ENCODE measurements around the gene KCNJ12. TPM values are rescaled to one million over a fixed set of nuclear protein-coding genes. Genes with fewer than 3 reads are reported as not detected.

KCNJ12 gene
- total RNA-seq, 2 donors from 2014 or later = 0.05 TPM; not detected in 1

DNA sequence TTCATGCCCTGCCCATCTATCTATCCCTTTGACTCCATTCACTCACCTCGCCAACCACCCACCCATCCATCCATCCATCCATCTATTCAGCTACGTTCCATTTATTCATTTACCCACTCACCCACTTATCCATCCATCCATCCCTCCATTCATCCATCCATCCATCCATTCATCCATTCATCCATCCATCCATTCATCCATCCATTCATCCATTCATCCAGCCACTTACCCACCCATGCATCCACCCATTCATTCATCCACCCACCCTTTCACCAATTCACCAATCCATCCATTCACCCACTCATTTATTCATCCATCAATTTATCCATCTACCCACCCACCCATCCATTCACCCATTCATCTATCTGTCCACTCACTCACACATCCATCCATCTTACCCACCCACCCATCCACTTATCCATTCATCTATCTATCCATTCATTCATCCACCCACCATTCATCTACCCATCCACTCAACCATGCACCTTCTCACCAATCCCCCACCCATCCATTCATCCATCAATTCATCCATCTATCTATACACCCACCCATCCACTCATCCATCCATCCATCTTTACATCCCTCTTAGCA, 19.5 kb upstream of the KCNJ12 start:
- Mint-ChIP-seq H3K4me1 (no peaks in the 10 kb centered on the region), H3K27me3 (no peaks in the 10 kb centered on the region), H3K27ac (no peak overlapping the region), H3K9me3 (no peaks in the 10 kb centered on the region), H3K36me3 (ENCODE audit: low read depth) (no peaks in the 10 kb centered on the region), H3K4me3 (no peak overlapping the region)
- no peak for ATAC-seq (replicated peaks)

DNA sequence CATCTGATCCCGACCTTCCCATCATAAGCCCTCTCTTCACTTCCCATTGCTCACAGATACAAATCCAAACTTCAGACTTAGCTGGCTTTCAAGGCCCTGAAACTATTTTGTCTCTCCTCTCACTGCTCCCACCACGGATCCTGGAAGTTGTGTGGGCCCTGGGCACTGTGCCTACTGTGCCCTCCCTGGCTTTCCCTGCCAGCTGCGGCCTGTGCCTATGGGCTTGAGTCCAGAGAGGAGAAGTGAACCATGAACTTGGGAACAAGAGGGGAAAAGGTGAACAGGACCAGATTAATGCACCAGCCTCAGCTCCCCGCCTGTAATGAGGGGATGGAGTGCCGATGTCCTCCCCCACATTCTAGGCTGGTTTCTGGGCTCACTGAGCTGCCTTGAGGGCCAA, 18.9 kb upstream of the KCNJ12 start:
- H3K27me3 Mint-ChIP-seq = no peaks in the 10 kb centered on the region
- no peaks in the 10 kb centered on the region for H3K9me3 Mint-ChIP-seq
- H3K36me3 Mint-ChIP-seq (ENCODE audit: low read depth) = no peaks in the 10 kb centered on the region
- no peaks in the 10 kb centered on the region for H3K4me1 Mint-ChIP-seq
- H3K4me3 Mint-ChIP-seq = no peak overlapping the region
- no peak for ATAC-seq (replicated peaks)
- H3K27ac Mint-ChIP-seq = no peak overlapping the region

DNA sequence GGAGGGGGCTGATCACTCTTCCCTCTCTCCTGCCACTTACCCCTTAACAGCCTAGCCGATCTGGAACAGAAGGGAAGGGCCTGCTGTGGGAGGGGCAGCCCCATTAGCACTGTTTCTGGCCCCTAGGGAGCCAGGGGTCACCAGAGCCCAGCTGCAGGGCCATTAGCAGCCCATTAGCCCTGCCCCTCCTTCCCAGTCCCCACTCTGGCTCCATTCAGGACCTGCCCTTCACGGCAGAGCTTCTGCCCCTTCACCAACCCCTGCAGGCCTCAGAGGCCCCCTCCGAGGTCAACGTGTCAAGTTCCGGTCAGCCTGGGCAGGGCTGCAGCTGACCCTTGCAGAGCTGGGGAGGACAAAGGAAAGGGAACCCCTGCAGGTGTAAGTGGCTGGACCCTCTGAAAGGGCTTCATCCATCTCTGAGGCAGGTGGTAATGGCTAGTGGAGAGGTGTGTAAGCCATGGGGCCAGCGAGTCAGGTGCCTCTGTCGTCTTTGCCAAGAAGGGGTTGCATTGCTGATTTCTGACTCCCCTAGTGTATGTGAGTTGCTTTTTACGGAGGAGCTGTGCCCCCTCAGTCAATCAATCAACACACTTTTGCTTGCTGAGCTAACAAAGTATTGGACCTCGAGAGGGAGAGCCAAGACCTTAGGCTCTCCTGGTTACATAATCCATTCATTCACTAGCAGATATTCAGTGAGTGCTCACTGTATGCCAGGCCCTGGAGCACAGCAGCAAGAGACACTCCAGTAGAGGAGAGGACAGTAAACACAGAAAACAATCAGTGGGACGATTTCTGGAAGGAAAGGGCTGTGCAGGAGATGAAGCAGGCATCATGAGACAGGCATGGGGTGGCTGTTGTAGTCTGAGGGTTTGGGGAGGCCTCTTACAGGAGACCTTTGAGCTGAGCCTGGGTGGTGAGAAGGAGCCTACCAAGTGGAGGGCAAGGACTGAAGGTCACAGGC, 18.2 kb upstream of the KCNJ12 start:
- ATAC-seq (replicated peaks) = no peak
- no peak overlapping the region for H3K27ac Mint-ChIP-seq

DNA sequence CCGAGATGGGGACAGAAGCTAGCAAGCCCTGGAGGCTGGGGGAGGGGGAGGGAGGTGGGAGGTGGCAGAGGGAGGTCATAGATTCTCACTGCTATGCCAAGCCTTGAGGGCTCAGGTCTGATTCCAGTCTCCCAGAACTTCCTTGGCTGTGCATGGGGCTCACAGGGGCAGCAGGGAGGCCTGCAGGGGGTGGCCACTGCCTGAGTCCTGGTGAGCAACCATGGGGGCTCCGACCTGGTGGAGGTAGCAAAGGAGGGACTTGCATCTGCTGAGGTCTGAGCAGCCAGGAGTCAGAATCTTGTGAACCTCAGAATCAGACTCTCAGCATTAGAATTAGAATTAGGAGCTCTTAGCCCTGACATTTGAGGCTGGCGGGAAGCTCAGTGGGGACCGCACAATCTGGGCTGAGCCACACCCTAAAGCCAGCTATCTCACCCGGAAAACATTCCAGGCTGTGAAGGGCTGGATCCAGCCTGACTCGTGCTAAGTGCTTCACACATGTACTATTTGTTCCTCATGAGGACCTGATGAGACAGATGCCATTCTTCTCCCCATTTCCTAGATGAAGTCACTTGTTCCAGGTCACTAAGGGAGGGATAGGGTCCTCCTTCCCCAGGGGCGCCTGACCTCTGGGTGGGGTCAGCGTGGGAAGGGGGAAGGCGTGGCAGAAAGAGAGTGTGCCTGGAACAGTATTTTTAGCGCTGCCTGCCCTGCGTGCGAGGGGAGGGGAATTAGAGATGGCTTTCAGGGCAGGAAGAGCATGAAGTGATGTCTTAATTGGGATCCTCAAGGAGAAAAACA, 17.3 kb upstream of the KCNJ12 start:
- Mint-ChIP-seq H3K27ac (no peak overlapping the region), H3K4me1 (no peaks in the 10 kb centered on the region), H3K4me3 (no peak overlapping the region), H3K9me3 (no peaks in the 10 kb centered on the region), H3K36me3 (ENCODE audit: low read depth) (no peaks in the 10 kb centered on the region), H3K27me3 (no peaks in the 10 kb centered on the region)
- no peak for ATAC-seq (replicated peaks)

More for the DNA sequence above, 18.2 kb upstream of the KCNJ12 start:
- no peaks in the 10 kb centered on the region for H3K36me3 Mint-ChIP-seq (ENCODE audit: low read depth)
- no peaks in the 10 kb centered on the region for H3K9me3 Mint-ChIP-seq
- no peaks in the 10 kb centered on the region for H3K27me3 Mint-ChIP-seq
- H3K4me3 Mint-ChIP-seq = no peak overlapping the region
- no peaks in the 10 kb centered on the region for H3K4me1 Mint-ChIP-seq

DNA sequence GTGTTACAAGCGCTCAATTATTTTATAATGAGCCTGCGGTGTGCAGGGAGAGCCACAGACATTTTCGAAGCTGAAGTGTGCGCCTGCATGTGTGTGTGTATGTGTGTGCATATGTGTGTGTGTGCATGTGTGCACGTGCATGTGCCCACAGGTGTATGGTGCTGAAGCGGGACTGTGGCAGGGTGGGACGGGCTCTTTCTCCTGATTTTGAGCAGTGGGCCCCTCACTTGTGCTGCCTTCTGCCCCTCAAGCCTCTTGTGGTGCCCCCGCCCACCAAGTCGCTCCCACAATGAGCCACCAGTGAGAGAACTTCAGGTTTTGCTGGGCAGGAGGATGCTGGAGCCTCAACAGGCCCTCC, 16.7 kb upstream of the KCNJ12 start:
- Mint-ChIP-seq H3K4me3 (no peak overlapping the region), H3K36me3 (ENCODE audit: low read depth) (no peaks in the 10 kb centered on the region), H3K27me3 (no peaks in the 10 kb centered on the region), H3K4me1 (no peaks in the 10 kb centered on the region), H3K27ac (no peak overlapping the region), H3K9me3 (no peaks in the 10 kb centered on the region)
- ATAC-seq (replicated peaks) = no peak

DNA sequence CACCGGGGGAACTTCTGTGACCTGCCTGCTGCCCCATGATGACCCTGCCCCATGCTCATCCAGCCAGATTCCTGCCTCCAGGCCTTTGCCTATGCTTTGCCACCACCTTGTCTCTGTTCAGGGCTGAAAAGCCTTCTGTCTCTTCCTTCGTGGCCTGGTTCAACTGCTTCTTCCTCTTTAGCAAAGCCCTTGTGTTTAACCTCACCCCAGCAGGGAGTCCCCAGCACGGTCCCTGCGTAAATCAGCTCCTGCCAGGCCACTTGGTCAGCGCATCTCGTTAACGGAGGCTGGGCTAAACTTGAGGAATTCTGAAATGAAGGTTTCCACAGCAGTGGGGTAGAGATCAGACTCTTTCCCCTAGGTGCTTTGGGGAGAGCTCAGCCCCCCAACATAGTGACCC, 16.1 kb upstream of the KCNJ12 start:
- Mint-ChIP-seq H3K9me3 (no peaks in the 10 kb centered on the region), H3K36me3 (ENCODE audit: low read depth) (no peaks in the 10 kb centered on the region), H3K4me3 (no peak overlapping the region), H3K27ac (no peak overlapping the region), H3K27me3 (no peaks in the 10 kb centered on the region), H3K4me1 (no peaks in the 10 kb centered on the region)
- no peak for ATAC-seq (replicated peaks)

DNA sequence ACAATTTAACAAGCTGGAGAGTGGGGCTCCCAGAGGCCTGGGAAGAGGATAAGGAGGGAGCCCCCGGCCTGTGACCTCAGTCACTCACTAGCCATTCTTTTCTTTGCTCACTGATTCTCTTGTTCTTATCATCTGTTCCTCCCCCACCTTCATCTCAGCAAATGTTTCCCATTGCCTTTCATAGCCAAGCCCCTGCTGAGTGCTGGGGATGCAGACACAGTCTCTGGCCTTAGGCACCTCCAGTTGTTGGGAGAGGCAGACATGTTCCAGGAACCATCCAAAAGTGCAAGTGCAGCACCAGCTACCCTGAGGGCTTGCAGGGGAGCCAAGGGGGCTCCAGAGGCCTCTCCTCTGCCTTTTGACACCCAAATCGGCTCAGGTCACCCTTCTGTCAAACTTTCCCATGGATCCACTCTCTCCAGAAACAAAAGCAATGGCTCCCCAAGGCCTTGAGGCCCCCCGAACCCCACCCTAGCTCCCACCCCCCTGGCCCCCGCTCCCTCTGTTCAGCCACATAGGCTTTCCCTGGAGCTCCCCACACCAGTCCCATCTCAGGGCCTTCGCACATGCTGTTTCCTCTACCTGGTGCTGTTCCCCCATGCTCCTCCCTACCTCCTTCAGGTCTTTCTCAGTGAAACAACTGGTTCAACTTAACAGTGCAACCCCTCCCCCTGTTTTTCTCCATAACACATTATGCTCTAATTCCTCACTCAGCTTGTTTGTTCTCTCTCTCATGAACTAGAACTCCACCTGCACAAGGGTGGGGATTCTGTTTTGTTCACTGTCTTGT, 14.9 kb upstream of the KCNJ12 start:
- Mint-ChIP-seq H3K9me3 (no peaks in the 10 kb centered on the region), H3K4me1 (no peaks in the 10 kb centered on the region), H3K27ac (no peak overlapping the region), H3K27me3 (no peaks in the 10 kb centered on the region), H3K36me3 (ENCODE audit: low read depth) (no peaks in the 10 kb centered on the region), H3K4me3 (no peak overlapping the region)
- ATAC-seq (replicated peaks) = no peak

DNA sequence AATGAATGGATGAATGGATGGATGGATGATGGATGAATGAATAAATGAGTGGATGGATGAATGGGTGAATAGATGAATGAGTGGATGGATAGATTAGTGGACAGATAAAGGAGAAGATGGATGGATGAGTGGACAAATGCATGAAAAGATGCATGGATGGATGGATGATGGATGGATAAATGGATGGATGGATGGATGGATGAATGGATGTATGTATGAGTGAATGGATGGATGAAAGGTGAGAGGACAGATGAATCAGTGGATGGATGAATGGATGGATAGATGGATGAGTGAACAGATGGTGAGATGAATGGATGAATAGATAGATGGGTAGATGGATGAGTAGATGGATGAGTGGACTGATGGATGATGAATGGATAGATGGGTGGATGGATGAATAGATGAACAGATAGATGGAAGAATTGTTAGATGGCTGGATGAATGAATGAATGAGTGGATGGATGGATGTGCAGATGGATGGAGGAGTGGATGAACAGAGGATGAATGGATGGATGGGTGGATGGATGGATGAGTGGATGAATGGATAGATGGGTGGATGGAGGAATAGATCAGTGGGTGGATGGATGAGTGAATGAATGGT, 13.7 kb upstream of the KCNJ12 start:
- Mint-ChIP-seq H3K9me3 (no peaks in the 10 kb centered on the region), H3K27me3 (no peaks in the 10 kb centered on the region), H3K27ac (no peak overlapping the region), H3K36me3 (ENCODE audit: low read depth) (no peaks in the 10 kb centered on the region), H3K4me1 (no peaks in the 10 kb centered on the region), H3K4me3 (no peak overlapping the region)
- no peak for ATAC-seq (replicated peaks)

DNA sequence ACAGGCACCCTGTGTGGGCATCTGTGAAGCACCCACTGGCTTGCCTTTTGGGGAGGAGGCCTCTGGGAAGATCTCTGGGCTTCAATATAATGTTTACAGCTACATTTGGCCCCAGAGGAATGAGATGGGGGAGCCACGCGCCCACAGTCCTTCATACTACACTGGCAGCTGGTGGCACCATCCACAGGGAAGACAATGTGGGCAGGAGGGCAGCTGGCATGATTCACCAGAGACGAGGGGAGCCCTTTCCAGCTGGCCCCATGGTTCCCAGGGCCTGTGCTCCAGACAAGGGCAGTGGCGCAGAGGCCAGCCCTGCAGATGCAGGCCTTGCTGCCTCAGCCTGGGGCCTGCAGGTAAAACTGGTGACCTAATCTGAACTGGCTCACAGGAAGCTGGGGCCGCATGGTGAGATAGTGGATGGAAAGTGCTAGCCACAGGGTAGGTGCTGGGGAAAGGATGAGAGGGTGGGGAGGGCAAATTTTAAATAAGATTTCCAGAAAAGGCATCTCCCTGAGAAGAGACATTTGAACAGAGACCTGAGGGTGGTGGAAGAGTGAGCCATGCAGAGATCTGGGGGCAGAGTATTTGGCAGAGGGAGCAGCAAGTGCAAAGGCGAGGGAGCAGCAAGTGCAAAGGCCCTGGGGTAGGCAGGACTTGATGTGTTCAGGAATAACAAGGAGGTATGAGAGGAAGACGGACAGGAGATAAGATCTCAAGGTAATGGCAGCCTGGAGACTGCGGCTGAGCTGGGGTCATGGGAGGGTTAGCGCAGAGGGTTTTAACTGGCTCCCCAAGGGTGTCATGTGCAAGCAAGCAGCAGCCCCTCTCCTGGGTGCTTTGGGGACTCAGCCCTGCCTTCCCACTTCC, 12.1 kb upstream of the KCNJ12 start:
- H3K9me3 Mint-ChIP-seq = no peaks in the 10 kb centered on the region
- no peaks in the 10 kb centered on the region for H3K36me3 Mint-ChIP-seq (ENCODE audit: low read depth)
- H3K27ac Mint-ChIP-seq = no peak overlapping the region
- H3K4me3 Mint-ChIP-seq = no peak overlapping the region
- H3K27me3 Mint-ChIP-seq = peaks cover 5% of the 10 kb centered on the region
- no peak for ATAC-seq (replicated peaks)
- H3K4me1 Mint-ChIP-seq = no peaks in the 10 kb centered on the region

DNA sequence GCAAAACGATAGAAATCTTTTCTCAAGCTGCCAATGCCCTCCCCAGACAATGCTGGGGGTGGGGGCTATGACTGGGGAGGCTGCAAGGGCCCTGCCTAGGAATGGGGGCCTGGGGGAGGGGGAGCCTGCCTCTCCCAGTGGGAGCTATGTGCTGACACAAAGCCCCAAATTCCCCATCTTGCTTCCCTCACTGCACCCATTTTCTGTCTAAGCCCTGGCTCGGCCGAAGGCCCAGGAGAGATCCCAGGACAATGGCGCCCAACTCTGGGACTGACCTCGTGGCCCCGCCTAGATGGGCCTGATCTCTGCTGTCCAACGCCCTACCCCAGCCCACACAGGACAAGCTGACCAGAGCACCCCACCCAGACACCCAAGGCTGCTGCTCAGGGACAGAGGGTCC, 11.1 kb upstream of the KCNJ12 start:
- Mint-ChIP-seq H3K4me3 (no peak overlapping the region), H3K36me3 (ENCODE audit: low read depth) (no peaks in the 10 kb centered on the region), H3K27me3 (peaks cover 5% of the 10 kb centered on the region), H3K9me3 (no peaks in the 10 kb centered on the region), H3K27ac (no peak overlapping the region), H3K4me1 (no peaks in the 10 kb centered on the region)
- no peak for ATAC-seq (replicated peaks)

DNA sequence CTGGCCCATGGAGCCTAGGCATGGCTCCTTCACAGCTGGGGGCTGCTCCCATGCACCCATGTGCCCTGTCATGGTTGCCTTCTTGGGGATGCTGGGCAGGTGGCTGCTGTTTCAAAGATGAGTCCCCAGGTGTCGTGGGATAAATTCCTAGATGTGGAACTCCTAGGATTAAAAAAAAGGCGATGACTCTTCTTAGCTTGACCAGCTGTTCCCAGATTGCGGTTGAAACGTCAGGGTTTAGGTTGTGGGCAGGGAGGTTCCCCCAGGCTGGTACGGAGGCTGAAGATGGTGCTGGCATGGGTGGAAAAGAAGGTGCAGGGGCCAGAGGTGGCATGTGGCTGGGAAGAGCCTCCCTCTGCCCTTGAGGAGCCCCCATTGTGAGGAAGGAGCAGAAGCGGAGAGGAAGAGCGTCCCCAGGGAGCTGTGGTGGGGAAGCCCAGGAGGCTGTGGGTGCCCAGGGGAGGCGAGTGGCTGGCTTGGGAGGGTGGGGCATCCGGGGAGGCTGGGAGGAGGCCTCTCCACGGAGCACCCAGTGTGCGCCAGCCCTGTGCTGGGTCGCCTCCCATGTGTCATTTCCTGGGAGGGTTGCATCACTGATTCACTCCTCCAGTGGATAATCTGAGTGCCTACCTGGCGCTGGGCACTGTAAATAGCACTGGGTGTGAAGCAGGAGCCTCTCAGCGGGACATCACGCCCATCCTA, 7.5 kb upstream of the KCNJ12 start:
- H3K4me3 Mint-ChIP-seq = no peak overlapping the region
- no peaks in the 10 kb centered on the region for H3K36me3 Mint-ChIP-seq (ENCODE audit: low read depth)
- H3K4me1 Mint-ChIP-seq = no peaks in the 10 kb centered on the region
- ATAC-seq (replicated peaks) = peak; percentile 45
- no peaks in the 10 kb centered on the region for H3K9me3 Mint-ChIP-seq
- no peak overlapping the region for H3K27ac Mint-ChIP-seq
- H3K27me3 Mint-ChIP-seq = peaks cover 10% of the 10 kb centered on the region

DNA sequence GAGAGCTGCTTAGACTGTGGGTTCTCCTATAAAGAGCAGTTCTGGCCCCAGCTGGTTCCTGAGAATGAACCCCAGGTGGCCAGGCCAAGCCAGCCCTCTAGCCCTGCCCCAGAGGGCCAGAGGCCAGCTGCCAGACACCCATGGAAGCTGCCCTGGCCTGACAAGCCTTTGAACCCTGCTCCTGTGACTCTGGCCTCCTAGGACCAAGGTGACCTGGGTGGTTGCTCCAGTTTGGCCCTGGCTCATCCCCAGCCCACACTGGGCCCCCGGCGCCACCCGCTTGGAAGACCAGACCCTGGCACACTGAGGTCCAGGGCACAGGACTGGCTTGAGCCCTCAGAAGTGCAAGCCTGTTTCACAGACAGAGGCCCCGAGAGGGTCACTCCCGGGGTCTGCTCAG, 6.8 kb upstream of the KCNJ12 start:
- ATAC-seq (replicated peaks) = no peak
- Mint-ChIP-seq H3K36me3 (ENCODE audit: low read depth) (no peaks in the 10 kb centered on the region), H3K4me3 (no peak overlapping the region), H3K27ac (no peak overlapping the region), H3K27me3 (peaks cover 10% of the 10 kb centered on the region), H3K4me1 (no peaks in the 10 kb centered on the region), H3K9me3 (no peaks in the 10 kb centered on the region)

DNA sequence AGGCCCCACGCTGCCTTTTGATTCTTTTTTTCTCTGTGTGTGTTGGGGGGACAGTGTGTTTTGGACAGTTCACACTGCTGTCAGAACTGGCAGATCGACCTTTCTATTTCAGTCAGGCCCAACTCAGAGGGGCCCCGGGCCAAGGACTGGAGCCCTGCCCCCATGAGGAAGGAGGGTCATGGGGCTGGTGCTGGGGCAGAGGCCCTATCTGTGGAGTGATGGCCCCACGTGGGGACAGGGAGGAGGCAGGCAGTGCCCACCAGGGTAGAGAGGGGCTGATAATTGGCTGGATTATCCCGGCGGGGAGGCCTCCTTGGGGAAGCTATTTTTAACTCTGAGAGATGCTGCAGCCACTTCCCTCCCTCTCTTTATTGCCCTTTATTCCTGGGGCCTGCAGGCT, 5.7 kb upstream of the KCNJ12 start:
- H3K4me1 Mint-ChIP-seq = no peaks in the 10 kb centered on the region
- H3K36me3 Mint-ChIP-seq (ENCODE audit: low read depth) = no peaks in the 10 kb centered on the region
- H3K27ac Mint-ChIP-seq = no peak overlapping the region
- no peak overlapping the region for H3K4me3 Mint-ChIP-seq
- no peak for ATAC-seq (replicated peaks)
- peaks cover 11% of the 10 kb centered on the region for H3K27me3 Mint-ChIP-seq
- no peaks in the 10 kb centered on the region for H3K9me3 Mint-ChIP-seq

Measured in activated T-helper 17 cell treated with anti-CD3 and anti-CD28 coated beads, Interleukin-2, amount 50 U/mL, for 72 hours (primary cell).